Neural crest cell (in vitro differentiated cells): Measurements from ENCODE around the gene SLC66A1. TPM values are rescaled to one million over a fixed set of nuclear protein-coding genes. Genes with fewer than 3 reads are reported as not detected.
"Not testable (repeated sequence)": the region's sequence is repeated elsewhere in the genome, so short reads cannot be mapped to it uniquely, and the experiment has no call there.

Source experiments
- DNase-seq: peaks from one replicate; pipeline ENCODE4 v3.0.0; 2021; ENCODE audit warnings: low read depth, mixed read lengths, low spot score
- H3K27ac Mint-ChIP-seq: one replicate; pipeline ENCODE4 v1.8.0; 2021; ENCODE audit warnings: mild to moderate bottlenecking, mixed read lengths; ENCODE audit not compliant: unreplicated experiment
- H3K27me3 Mint-ChIP-seq: 2 replicates; pipeline ENCODE4 v1.8.0; 2021; ENCODE audit warnings: low read depth, mild to moderate bottlenecking, mixed read lengths
- H3K36me3 Mint-ChIP-seq: 2 replicates; pipeline ENCODE4 v1.8.0; 2021; ENCODE audit warnings: low read depth, mild to moderate bottlenecking, mixed read lengths
- H3K4me1 Mint-ChIP-seq: 2 replicates; pipeline ENCODE4 v1.8.0; 2021; ENCODE audit warnings: mixed read lengths
- H3K4me3 Mint-ChIP-seq: one replicate; pipeline ENCODE4 v1.8.0; 2021; ENCODE audit warnings: mild to moderate bottlenecking, mixed read lengths
- H3K9me3 Mint-ChIP-seq: 2 replicates; pipeline ENCODE4 v1.8.0; 2021; ENCODE audit warnings: mixed read lengths
- total RNA-seq: library from RNA; stranded (reverse); gene quantifications from 2 replicates; pipeline ENCODE4 v1.2.1, GENCODE V29; 2021
- TF ChIP-seq, protein P1 (sequence below): fragments of 200-600 bp; sonication (generic); conservative IDR thresholded peaks from 2 replicates; pipeline ENCODE4 v1.5.0; 2021; ENCODE audit warnings: antibody characterized with exemption, mild to moderate bottlenecking

Gene SLC66A1
- total RNA-seq, 1 donor from 2014 or later: 27.4 TPM

DNA sequence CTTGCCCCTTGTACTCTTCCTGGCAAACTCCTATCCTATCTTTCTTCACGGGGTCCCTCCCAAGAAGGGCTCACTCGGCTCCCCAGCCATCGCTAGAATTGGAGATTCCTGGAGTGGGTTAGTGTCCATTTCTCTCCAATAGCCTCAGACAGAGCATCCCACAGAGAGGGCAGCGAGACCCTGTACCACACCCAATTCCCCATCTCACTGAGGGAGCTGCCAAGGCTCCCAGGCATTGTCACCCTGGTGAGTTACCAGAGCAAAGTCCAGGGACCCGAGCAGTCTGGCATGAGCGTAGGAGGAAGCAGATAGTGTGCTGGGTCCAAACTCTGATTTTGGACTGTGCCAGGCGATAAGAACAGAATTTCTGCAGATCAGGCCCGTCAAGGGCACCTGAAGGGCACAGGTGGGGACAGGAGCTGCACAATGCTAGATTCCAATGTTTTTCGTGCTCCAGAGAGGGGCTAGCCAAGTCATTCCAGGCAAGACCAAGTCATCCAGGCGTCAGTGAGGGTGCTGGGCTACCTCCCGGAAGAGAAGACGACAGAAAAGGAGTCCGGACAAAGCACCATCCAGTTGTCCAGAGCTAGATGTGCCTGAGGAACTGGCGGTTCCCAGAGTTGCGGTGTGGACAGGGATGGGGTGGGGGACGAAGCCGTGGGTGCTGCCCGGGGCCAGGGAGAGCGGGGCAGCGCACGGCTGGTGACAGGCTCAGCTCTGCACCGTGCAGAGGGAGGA, 38.9 kb upstream of the SLC66A1 start:
- Mint-ChIP-seq H3K4me3 (no peak overlapping the region), H3K27ac (peak overlapping the region; percentile 1), H3K27me3 (no peaks in the 10 kb centered on the region), H3K9me3 (no peaks in the 10 kb centered on the region), H3K36me3 (peaks cover 12% of the 10 kb centered on the region), H3K4me1 (no peaks in the 10 kb centered on the region)
- DNase-seq: no peak
- TF ChIP-seq, protein P1, sequence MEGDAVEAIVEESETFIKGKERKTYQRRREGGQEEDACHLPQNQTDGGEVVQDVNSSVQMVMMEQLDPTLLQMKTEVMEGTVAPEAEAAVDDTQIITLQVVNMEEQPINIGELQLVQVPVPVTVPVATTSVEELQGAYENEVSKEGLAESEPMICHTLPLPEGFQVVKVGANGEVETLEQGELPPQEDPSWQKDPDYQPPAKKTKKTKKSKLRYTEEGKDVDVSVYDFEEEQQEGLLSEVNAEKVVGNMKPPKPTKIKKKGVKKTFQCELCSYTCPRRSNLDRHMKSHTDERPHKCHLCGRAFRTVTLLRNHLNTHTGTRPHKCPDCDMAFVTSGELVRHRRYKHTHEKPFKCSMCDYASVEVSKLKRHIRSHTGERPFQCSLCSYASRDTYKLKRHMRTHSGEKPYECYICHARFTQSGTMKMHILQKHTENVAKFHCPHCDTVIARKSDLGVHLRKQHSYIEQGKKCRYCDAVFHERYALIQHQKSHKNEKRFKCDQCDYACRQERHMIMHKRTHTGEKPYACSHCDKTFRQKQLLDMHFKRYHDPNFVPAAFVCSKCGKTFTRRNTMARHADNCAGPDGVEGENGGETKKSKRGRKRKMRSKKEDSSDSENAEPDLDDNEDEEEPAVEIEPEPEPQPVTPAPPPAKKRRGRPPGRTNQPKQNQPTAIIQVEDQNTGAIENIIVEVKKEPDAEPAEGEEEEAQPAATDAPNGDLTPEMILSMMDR: no peak

DNA sequence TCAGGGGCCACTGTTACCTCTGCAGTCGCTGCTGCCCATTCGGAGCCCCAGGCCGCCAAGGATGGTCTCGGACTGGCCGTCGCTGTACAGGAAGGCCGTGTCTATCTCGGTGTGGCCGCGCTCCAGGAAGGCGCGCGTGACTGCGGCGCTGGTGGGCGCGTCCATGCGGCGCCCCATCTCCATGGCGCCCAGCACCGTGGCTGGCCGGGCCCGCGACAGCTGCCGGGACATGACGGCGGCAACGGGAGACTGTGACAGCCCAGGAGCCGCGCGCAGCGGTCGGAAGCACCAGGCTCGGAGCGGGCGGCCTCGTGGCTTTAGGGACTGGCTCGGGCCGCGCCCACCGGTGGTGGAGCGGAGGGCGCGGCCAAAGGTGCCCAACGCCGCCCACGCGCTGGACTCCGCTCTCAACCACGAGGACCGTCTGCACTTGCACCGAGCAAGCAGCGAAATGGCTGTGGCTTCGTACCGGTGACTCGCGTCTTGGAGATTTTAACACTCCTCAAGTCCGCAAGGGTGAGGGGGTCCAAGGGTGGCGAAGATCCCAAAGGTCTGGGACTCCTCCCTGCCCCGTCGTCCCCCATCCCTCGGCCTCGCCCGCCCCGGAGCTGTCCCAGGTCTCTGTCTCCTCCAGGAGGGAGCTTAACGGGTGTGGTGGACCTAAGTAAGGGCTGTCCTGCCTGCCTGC, 38.1 kb upstream of the SLC66A1 start:
- not testable (repeated sequence) for H3K4me1 Mint-ChIP-seq, H3K27ac Mint-ChIP-seq, H3K4me3 Mint-ChIP-seq, H3K27me3 Mint-ChIP-seq, DNase-seq, H3K9me3 Mint-ChIP-seq
- peaks cover 16% of the 10 kb centered on the region for H3K36me3 Mint-ChIP-seq

DNA sequence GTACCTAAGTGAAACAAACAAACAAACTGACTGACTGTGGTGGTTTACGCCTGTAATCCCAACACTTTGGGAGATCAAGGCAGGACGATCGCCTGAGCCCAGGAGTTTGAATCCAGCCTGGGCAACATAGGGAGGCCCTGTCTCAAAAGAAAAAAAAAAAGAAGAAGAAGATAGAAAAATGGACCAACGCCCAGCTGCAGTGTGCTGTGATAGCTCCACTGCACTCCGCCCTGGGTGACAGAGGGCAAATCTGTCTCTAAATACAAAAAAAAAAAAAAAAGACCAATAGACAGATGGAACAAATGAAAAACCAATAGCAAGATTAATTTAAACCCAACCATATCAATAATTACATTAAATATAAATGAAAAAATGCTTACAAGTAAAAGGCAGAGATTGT, 37.5 kb upstream of the SLC66A1 start:
- DNase-seq: no peak
- H3K27ac Mint-ChIP-seq: no peak overlapping the region
- H3K36me3 Mint-ChIP-seq: peaks cover 17% of the 10 kb centered on the region
- no peaks in the 10 kb centered on the region for H3K4me1 Mint-ChIP-seq
- H3K27me3 Mint-ChIP-seq: no peaks in the 10 kb centered on the region
- no peaks in the 10 kb centered on the region for H3K9me3 Mint-ChIP-seq
- no peak overlapping the region for H3K4me3 Mint-ChIP-seq
- TF ChIP-seq, protein P1: no peak

DNA sequence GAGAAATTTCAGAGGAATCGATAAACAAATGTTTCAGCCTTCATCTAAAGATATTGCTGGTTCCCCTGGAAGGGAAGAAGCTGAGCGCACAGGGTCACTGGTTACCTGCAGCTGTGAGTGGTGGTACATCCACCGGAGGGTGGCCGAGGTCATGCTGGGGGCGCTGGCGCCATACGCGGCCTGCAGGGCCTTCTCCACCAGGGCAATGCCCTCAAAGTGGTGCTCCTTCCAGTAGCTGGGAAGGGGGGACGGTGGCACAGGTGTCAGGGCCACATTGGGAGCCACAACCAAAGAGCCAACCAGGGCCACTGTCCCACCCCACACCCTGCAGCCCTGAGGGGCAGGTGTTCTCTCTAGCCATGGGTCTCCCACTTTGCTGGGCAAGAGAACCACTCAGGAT, 28.2 kb upstream of the SLC66A1 start:
- H3K27ac Mint-ChIP-seq: no peak overlapping the region
- no peaks in the 10 kb centered on the region for H3K9me3 Mint-ChIP-seq
- peaks cover under 1% of the 10 kb centered on the region for H3K4me1 Mint-ChIP-seq
- peaks cover 5% of the 10 kb centered on the region for H3K36me3 Mint-ChIP-seq
- H3K4me3 Mint-ChIP-seq: no peak overlapping the region
- peaks cover 9% of the 10 kb centered on the region for H3K27me3 Mint-ChIP-seq
- TF ChIP-seq, protein P1: no peak
- no peak for DNase-seq

DNA sequence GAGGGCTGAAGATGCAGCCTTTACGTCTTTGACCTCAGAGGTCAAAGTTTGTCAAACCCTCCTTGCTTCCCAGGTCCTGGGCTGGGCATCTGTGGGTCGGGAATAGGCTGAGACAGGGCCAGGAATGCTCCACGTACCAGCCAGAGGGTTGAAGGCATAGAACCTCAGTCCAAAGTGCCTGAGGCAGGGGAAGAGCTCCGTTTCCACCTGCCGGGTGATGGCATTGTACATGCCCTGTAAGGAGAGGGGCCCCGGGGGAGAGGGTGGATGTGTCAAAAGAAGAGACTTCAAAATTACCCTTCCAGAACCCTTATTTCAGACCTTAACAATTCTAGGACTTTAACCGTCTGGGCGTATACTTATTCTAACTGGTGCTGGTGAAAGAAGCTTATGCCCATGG, 27.2 kb upstream of the SLC66A1 start:
- peaks cover 19% of the 10 kb centered on the region for H3K27me3 Mint-ChIP-seq
- H3K4me1 Mint-ChIP-seq: peaks cover 4% of the 10 kb centered on the region
- H3K27ac Mint-ChIP-seq: no peak overlapping the region
- peaks cover 12% of the 10 kb centered on the region for H3K36me3 Mint-ChIP-seq
- H3K9me3 Mint-ChIP-seq: no peaks in the 10 kb centered on the region
- no peak for DNase-seq
- H3K4me3 Mint-ChIP-seq: no peak overlapping the region
- TF ChIP-seq, protein P1: no peak

DNA sequence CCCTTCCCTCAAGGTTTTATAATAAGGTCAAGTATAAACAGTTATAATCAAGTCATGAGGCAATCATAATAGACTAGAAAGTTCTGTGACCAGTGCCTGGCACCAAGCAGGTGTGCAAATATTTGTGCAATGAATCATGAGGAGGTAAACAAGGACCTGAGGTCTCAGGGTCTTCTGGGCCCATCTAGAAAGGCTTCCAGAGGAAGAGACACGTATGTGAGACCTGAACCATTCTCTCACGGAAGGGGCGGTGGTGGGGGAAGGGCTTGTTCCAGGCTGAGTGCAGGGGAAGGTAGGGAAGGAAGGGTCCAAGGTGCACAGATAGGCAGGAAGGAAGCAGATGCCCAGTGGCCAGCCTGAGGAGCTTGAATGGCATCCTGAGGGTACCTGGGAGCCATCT, 26.8 kb upstream of the SLC66A1 start:
- not testable (repeated sequence) for DNase-seq, H3K9me3 Mint-ChIP-seq, H3K4me1 Mint-ChIP-seq, H3K4me3 Mint-ChIP-seq, H3K27ac Mint-ChIP-seq
- H3K36me3 Mint-ChIP-seq: peaks cover 15% of the 10 kb centered on the region
- H3K27me3 Mint-ChIP-seq: peaks cover 20% of the 10 kb centered on the region

DNA sequence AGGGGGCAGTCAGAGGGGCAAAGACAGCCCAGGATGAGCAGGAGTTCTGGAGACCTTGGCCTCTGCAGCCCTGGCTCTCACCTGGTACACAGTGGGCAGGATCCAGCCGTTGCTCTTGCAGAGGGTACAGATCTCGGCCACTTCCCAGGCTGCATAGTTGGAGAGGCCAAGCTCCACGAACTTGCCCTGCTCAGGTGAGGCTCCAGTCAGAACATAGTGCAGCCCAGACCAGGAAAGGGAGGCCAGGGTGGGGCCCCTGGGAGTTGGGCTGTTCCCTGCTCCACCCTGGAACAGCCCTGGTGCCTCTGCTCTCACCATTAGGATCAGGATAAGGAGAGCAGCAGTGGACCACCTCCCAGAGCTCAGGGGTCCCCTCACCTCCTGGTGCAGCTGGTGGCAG, 26.3 kb upstream of the SLC66A1 start:
- H3K27me3 Mint-ChIP-seq: peaks cover 20% of the 10 kb centered on the region
- not testable (repeated sequence) for H3K4me3 Mint-ChIP-seq, H3K9me3 Mint-ChIP-seq, H3K27ac Mint-ChIP-seq, DNase-seq, H3K4me1 Mint-ChIP-seq
- peaks cover 15% of the 10 kb centered on the region for H3K36me3 Mint-ChIP-seq
